IPS-NIHi7 (cell line): ENCODE data around the gene ANO10.

Experiments
- DNase-seq: peaks from one replicate; pipeline ENCODE4 v3.0.0; 2012; ENCODE audit warnings: mixed read lengths; ENCODE audit errors: extremely low spot score

The ANO10 gene

DNA sequence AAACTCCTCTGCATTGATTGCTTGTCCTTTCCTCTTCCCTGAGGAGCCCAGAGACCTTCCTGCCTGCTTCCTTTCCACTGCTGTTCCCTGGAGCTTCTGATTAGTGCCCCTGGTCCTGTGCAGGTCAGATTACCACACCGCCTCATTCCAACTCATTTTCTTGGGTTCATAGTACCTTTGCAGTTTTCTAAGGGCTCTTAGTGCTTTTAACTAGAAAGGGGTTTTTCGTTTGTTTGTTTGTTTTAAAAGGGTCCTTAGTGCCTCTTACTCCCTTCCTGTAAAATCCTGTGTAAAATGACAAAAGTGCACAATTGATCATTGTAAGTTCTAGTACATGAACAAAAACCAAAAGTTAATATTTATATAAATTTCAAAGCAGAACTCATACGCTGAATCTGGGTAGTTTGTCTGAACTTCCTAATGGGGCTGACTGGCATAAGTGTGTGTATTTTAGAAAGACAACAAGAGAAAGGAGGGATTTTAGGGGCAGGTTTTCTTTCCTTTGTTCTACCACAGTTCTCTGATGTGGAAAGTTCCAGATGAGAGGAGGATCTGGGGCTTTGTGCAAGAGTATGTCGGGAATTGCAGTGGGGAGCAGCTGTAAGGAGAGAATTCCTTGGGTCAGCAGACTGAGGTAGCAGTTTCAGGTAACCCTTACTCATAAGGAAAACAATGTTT, 304.9 kb downstream of the ANO10 start:
- DNase-seq, result peak; percentile 26
